ENCODE data around the gene CLDN6.

The CLDN6 gene

GRCh38 chr16:2987286-2987685 is 30.7 kb downstream of the CLDN6 start:
- DNase-seq (ENCODE audit: extremely low read depth, insufficient read length) = no peak
- Histone ChIP-seq H3K36me3 (ENCODE audit: control insufficient read depth, insufficient read depth, low read length) (no peaks in the 10 kb centered on the region), H3K4me3 (replicated peaks; ENCODE audit: low read depth, low read length) (no peak overlapping the region), H3K27me3 (replicated peaks; ENCODE audit: control insufficient read depth, insufficient read depth, low read length) (peaks cover 1% of the 10 kb centered on the region)
- no peak for TF ChIP-seq CTCF (IDR thresholded peaks at IDR 0.05; ENCODE audit: insufficient read depth, low read length, poor library complexity, severe bottlenecking)

GRCh38 chr16:2986623-2987188 is 31.3 kb downstream of the CLDN6 start:
- peaks cover 1% of the 10 kb centered on the region for H3K27me3 ChIP-seq (replicated peaks; ENCODE audit: control insufficient read depth, insufficient read depth, low read length)
- no peak overlapping the region for H3K4me3 ChIP-seq (replicated peaks; ENCODE audit: low read depth, low read length)
- no peak for DNase-seq (ENCODE audit: extremely low read depth, insufficient read length)
- TF ChIP-seq CTCF (IDR thresholded peaks at IDR 0.05; ENCODE audit: insufficient read depth, low read length, poor library complexity, severe bottlenecking) = no peak
- H3K36me3 ChIP-seq (ENCODE audit: control insufficient read depth, insufficient read depth, low read length) = no peaks in the 10 kb centered on the region

GRCh38 chr16:2985893-2986355 is 32.1 kb downstream of the CLDN6 start:
- H3K27me3 ChIP-seq (replicated peaks; ENCODE audit: control insufficient read depth, insufficient read depth, low read length) = peaks cover 1% of the 10 kb centered on the region
- TF ChIP-seq CTCF (IDR thresholded peaks at IDR 0.05; ENCODE audit: insufficient read depth, low read length, poor library complexity, severe bottlenecking) = no peak
- no peak for DNase-seq (ENCODE audit: extremely low read depth, insufficient read length)

GRCh38 chr16:2985462-2985861 is 32.5 kb downstream of the CLDN6 start:
- no peak for DNase-seq (ENCODE audit: extremely low read depth, insufficient read length)
- no peak for TF ChIP-seq CTCF (IDR thresholded peaks at IDR 0.05; ENCODE audit: insufficient read depth, low read length, poor library complexity, severe bottlenecking)
- H3K36me3 ChIP-seq (ENCODE audit: control insufficient read depth, insufficient read depth, low read length) = no peaks in the 10 kb centered on the region
- no peak overlapping the region for H3K4me3 ChIP-seq (replicated peaks; ENCODE audit: low read depth, low read length)
- H3K27me3 ChIP-seq (replicated peaks; ENCODE audit: control insufficient read depth, insufficient read depth, low read length) = peaks cover 1% of the 10 kb centered on the region

More at GRCh38 chr16:2985893-2986355, 32.1 kb downstream of the CLDN6 start:
- Histone ChIP-seq H3K4me3 (replicated peaks; ENCODE audit: low read depth, low read length) (no peak overlapping the region), H3K36me3 (ENCODE audit: control insufficient read depth, insufficient read depth, low read length) (no peaks in the 10 kb centered on the region)

- Histone ChIP-seq H3K27me3 (replicated peaks; ENCODE audit: control insufficient read depth, insufficient read depth, low read length) (peaks cover 1% of the 10 kb centered on the region), H3K4me3 (replicated peaks; ENCODE audit: low read depth, low read length) (peak overlapping the region; percentile 34), H3K36me3 (ENCODE audit: control insufficient read depth, insufficient read depth, low read length) (no peaks in the 10 kb centered on the region)
- TF ChIP-seq CTCF (IDR thresholded peaks at IDR 0.05; ENCODE audit: insufficient read depth, low read length, poor library complexity, severe bottlenecking) = peak; percentile 58
- DNase-seq (ENCODE audit: extremely low read depth, insufficient read length) = peak; percentile 85
Observed at GRCh38 chr16:2983706-2984136, 34.3 kb downstream of the CLDN6 start.

GRCh38 chr16:2982402-2982801 is 35.6 kb downstream of the CLDN6 start:
- H3K4me3 ChIP-seq (replicated peaks; ENCODE audit: low read depth, low read length) = no peak overlapping the region

More at GRCh38 chr16:2982402-2982801, 35.6 kb downstream of the CLDN6 start:
- Histone ChIP-seq H3K27me3 (replicated peaks; ENCODE audit: control insufficient read depth, insufficient read depth, low read length) (peaks cover 1% of the 10 kb centered on the region), H3K36me3 (ENCODE audit: control insufficient read depth, insufficient read depth, low read length) (no peaks in the 10 kb centered on the region)
- no peak for TF ChIP-seq CTCF (IDR thresholded peaks at IDR 0.05; ENCODE audit: insufficient read depth, low read length, poor library complexity, severe bottlenecking)
- DNase-seq (ENCODE audit: extremely low read depth, insufficient read length) = no peak

All from GM06990 (cell line).